GM13976 (cell line): ENCODE measurements around the gene EXOC6B.

Experiments
- DNase-seq: peaks from one replicate; pipeline ENCODE4 v3.0.0; 2012; ENCODE audit warnings: low spot score
- CTCF ChIP-seq: IDR thresholded peaks from 2 replicates; pipeline ENCODE4 v1.5.1; 2012; ENCODE audit warnings: borderline replicate concordance, mild to moderate bottlenecking; ENCODE audit not compliant: insufficient read depth; ENCODE audit errors: extremely low read depth, missing control alignments, control extremely low read depth
- in situ Hi-C: fragments of 300-500 bp; cut with MboI; formaldehyde crosslinking; loops from one replicate; pipeline ENCODE4 v1.12.0; 2022; ENCODE audit warnings: low sequenced_read_pairs, mixed read lengths, inconsistent platforms; ENCODE audit not compliant: unreplicated experiment

Gene EXOC6B

GRCh38 chr2:72193723-72194122, 632.1 kb downstream of the EXOC6B start:
- no peak for TF ChIP-seq CTCF
- DNase-seq = no peak
- in situ Hi-C loops = no loop called here

GRCh38 chr2:72191441-72191840, 634.4 kb downstream of the EXOC6B start:
- in situ Hi-C loops = no loop called here
- no peak for DNase-seq
- TF ChIP-seq CTCF = no peak

GRCh38 chr2:72185206-72185605, 640.6 kb downstream of the EXOC6B start:
- DNase-seq = no peak
- in situ Hi-C loops = no loop called here
- no peak for TF ChIP-seq CTCF

GRCh38 chr2:72183466-72183865, 642.4 kb downstream of the EXOC6B start:
- DNase-seq = no peak
- in situ Hi-C loops = no loop called here
- TF ChIP-seq CTCF = no peak

- no peak for DNase-seq
- in situ Hi-C loops = no loop called here
- no peak for TF ChIP-seq CTCF
These were observed 642.8 kb downstream of the EXOC6B start for GRCh38 chr2:72183016-72183415.

- in situ Hi-C loops = no loop called here
- TF ChIP-seq CTCF = no peak
- no peak for DNase-seq
These were observed 643.3 kb downstream of the EXOC6B start for GRCh38 chr2:72182547-72182946.

GRCh38 chr2:72181616-72182015, 644.2 kb downstream of the EXOC6B start:
- in situ Hi-C loops = no loop called here
- no peak for TF ChIP-seq CTCF

More at GRCh38 chr2:72181616-72182015, 644.2 kb downstream of the EXOC6B start:
- DNase-seq = no peak
